Parathyroid adenoma (tissue), 2 donors: Measurements from ENCODE around the gene ALOX12.

Source experiments
- H2AFZ ChIP-seq: fragments of 300-600 bp; sonication (generic); one replicate; pipeline ENCODE4 v1.7.0; 2017; ENCODE audit warnings: antibody characterized with exemption, mild to moderate bottlenecking
- H3K27ac ChIP-seq: fragments of 300-600 bp; sonication (generic); one replicate; pipeline ENCODE4 v1.7.0; 2017
- H3K27me3 ChIP-seq: fragments of 300-600 bp; sonication (generic); one replicate; pipeline ENCODE4 v1.7.0; 2017; ENCODE audit warnings: low read length; ENCODE audit not compliant: control insufficient read depth, insufficient read depth
- H3K36me3 ChIP-seq: fragments of 300-600 bp; sonication (generic); one replicate; pipeline ENCODE4 v1.7.0; 2017; ENCODE audit warnings: low read length; ENCODE audit not compliant: control insufficient read depth, insufficient read depth
- H3K4me1 ChIP-seq: fragments of 300-600 bp; sonication (generic); one replicate; pipeline ENCODE4 v1.7.0; 2017; ENCODE audit warnings: control low read depth
- H3K4me2 ChIP-seq: fragments of 300-600 bp; sonication (generic); one replicate; pipeline ENCODE4 v1.7.0; 2017; ENCODE audit warnings: low read length
- H3K4me3 ChIP-seq: fragments of 300-600 bp; sonication (generic); one replicate; pipeline ENCODE4 v1.7.0; 2017; ENCODE audit warnings: low read depth, low read length
- H3K79me2 ChIP-seq: fragments of 300-600 bp; sonication (generic); one replicate; pipeline ENCODE4 v1.7.0; 2017; ENCODE audit warnings: control low read depth
- H3K9ac ChIP-seq: fragments of 300-600 bp; sonication (generic); one replicate; pipeline ENCODE4 v1.7.0; 2017; ENCODE audit warnings: mild to moderate bottlenecking
- H3K9me3 ChIP-seq: fragments of 300-600 bp; sonication (generic); one replicate; pipeline ENCODE4 v1.7.0; 2017; ENCODE audit warnings: low read length; ENCODE audit not compliant: control insufficient read depth
- TF ChIP-seq, protein P1 (sequence below): fragments of 300-600 bp; sonication (generic); IDR thresholded peaks from one replicate; pipeline ENCODE4 v1.7.0; 2017; ENCODE audit warnings: antibody characterized with exemption, mild to moderate bottlenecking
- donor health status: primary hyperparathyroidism.

ALOX12 gene

GRCh38 chr17:7056386-7056785 lies 60.5 kb downstream of the ALOX12 start:
- H3K4me3 ChIP-seq = no peak overlapping the region
- H3K27me3 ChIP-seq = no peaks in the 10 kb centered on the region
- no peak overlapping the region for H3K9ac ChIP-seq
- H3K9me3 ChIP-seq = no peaks in the 10 kb centered on the region
- H3K4me1 ChIP-seq = no peaks in the 10 kb centered on the region
- H3K4me2 ChIP-seq = no peak overlapping the region
- no peak overlapping the region for H3K27ac ChIP-seq
- H3K36me3 ChIP-seq = no peaks in the 10 kb centered on the region
- H2AFZ ChIP-seq = no peak overlapping the region
- H3K79me2 ChIP-seq = no peaks in the 10 kb centered on the region
- TF ChIP-seq, protein P1, sequence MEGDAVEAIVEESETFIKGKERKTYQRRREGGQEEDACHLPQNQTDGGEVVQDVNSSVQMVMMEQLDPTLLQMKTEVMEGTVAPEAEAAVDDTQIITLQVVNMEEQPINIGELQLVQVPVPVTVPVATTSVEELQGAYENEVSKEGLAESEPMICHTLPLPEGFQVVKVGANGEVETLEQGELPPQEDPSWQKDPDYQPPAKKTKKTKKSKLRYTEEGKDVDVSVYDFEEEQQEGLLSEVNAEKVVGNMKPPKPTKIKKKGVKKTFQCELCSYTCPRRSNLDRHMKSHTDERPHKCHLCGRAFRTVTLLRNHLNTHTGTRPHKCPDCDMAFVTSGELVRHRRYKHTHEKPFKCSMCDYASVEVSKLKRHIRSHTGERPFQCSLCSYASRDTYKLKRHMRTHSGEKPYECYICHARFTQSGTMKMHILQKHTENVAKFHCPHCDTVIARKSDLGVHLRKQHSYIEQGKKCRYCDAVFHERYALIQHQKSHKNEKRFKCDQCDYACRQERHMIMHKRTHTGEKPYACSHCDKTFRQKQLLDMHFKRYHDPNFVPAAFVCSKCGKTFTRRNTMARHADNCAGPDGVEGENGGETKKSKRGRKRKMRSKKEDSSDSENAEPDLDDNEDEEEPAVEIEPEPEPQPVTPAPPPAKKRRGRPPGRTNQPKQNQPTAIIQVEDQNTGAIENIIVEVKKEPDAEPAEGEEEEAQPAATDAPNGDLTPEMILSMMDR = no peak

DNA sequence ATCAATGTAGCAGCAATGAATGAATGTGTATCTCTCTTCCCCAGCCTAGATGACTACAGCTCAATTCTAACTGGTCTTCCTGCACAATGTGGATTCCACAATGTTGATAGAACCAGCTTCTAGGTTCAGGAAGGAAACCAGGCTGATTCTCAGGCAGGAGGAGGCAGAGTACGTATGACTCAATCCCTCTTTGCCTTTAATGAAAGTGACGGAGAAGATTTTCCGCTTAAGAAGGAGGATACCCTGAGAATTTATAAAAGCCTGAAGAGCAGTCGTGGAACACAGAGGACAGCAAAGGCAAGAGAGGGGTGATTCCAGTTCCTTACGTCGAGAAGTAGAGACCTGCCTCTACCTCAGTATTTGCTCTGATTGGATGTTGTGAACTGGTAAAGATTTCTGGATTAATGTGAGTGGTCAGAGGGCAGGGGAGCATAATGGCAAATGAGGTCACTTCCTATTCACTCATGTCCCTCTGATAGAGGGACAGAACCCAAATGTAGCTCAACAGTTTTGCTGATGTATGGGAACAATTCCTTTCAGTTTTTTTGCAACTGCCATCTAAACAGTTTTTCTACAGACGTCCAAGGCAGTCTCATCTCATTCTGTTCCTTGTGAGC lies 63.1 kb downstream of the ALOX12 start:
- no peak overlapping the region for H3K9ac ChIP-seq
- H3K4me3 ChIP-seq = no peak overlapping the region
- H3K27ac ChIP-seq = no peak overlapping the region
- H2AFZ ChIP-seq = no peak overlapping the region
- H3K79me2 ChIP-seq = no peaks in the 10 kb centered on the region
- H3K4me2 ChIP-seq = no peak overlapping the region
- TF ChIP-seq, protein P1 = no peak
- no peaks in the 10 kb centered on the region for H3K9me3 ChIP-seq
- H3K27me3 ChIP-seq = no peaks in the 10 kb centered on the region
- H3K4me1 ChIP-seq = no peaks in the 10 kb centered on the region
- H3K36me3 ChIP-seq = no peaks in the 10 kb centered on the region
